ENCODE data around the gene CCDC146. TPM values are rescaled to one million over a fixed set of nuclear protein-coding genes. Genes with fewer than 3 reads are reported as not detected.

The CCDC146 gene
- total RNA-seq, 2 donors from 2014 or later, result 3.6 to 12.7 TPM

DNA sequence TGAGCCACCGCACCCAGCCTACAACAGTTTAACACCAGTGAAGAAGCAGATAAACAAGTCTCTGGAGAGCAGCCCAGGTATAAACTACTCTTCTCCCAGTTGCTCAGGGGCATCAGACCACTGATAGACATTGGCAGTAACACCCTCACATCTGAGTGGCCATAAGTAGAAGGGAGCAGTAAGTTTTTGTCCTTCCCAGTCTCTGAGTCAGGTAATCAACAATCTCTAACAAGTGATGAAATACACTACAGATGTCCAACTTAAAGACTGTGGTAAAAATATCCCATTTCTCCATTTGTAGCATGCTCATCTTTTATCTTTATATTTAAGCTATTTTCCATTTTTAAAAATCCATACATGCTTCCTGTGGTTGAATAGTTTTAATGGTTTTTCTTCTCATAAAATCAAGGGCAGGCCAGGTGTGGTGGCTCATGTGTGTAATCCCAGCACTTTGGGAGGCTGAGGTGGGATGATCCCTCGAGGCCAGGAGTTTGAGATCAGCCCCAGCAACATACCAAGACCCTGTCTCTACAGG lies 215.1 kb downstream of the CCDC146 start:
- TF ChIP-seq, protein P1, sequence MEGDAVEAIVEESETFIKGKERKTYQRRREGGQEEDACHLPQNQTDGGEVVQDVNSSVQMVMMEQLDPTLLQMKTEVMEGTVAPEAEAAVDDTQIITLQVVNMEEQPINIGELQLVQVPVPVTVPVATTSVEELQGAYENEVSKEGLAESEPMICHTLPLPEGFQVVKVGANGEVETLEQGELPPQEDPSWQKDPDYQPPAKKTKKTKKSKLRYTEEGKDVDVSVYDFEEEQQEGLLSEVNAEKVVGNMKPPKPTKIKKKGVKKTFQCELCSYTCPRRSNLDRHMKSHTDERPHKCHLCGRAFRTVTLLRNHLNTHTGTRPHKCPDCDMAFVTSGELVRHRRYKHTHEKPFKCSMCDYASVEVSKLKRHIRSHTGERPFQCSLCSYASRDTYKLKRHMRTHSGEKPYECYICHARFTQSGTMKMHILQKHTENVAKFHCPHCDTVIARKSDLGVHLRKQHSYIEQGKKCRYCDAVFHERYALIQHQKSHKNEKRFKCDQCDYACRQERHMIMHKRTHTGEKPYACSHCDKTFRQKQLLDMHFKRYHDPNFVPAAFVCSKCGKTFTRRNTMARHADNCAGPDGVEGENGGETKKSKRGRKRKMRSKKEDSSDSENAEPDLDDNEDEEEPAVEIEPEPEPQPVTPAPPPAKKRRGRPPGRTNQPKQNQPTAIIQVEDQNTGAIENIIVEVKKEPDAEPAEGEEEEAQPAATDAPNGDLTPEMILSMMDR (IDR thresholded peaks at IDR 0.05), result no peak
- Histone ChIP-seq H3K27ac (peak overlapping the region in 1 of 2 donors; percentile 37), H3K4me3 (no peak overlapping the region), H3K9me3 (no peaks in the 10 kb centered on the region), H3K4me1 (peaks cover 0 to 15% of the 10 kb centered on the region in 2 donors), H3K36me3 (no peaks in the 10 kb centered on the region), H3K27me3 (no peaks in the 10 kb centered on the region)
- no peak for DNase-seq (ENCODE audit: low spot score)

DNA sequence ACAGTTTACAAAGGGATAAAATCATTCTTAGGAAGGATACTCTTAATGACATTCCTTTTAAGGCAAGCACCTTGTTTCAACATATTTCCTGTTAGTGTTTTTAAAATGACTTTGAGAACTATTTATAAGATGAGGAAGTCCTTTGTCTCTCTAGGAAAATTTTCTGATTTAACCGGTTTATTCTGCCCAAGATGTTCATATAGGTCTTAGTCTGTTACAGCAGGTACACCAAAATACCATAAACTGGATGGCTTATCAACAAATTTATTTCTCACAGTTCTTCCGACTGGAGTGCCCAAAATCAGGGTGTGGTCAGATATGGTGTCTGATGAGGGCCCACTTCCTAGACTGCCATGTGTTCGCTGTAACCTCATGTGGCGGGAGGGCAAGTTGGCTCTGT lies 215.8 kb downstream of the CCDC146 start:
- Histone ChIP-seq H3K27me3 (no peaks in the 10 kb centered on the region), H3K9me3 (no peaks in the 10 kb centered on the region), H3K36me3 (no peaks in the 10 kb centered on the region), H3K4me3 (no peak overlapping the region), H3K27ac (peak overlapping the region in 1 of 2 donors; percentile 42), H3K4me1 (peaks cover 0 to 15% of the 10 kb centered on the region in 2 donors)
- no peak for DNase-seq (ENCODE audit: low spot score)
- TF ChIP-seq, protein P1 (IDR thresholded peaks at IDR 0.05), result no peak

DNA sequence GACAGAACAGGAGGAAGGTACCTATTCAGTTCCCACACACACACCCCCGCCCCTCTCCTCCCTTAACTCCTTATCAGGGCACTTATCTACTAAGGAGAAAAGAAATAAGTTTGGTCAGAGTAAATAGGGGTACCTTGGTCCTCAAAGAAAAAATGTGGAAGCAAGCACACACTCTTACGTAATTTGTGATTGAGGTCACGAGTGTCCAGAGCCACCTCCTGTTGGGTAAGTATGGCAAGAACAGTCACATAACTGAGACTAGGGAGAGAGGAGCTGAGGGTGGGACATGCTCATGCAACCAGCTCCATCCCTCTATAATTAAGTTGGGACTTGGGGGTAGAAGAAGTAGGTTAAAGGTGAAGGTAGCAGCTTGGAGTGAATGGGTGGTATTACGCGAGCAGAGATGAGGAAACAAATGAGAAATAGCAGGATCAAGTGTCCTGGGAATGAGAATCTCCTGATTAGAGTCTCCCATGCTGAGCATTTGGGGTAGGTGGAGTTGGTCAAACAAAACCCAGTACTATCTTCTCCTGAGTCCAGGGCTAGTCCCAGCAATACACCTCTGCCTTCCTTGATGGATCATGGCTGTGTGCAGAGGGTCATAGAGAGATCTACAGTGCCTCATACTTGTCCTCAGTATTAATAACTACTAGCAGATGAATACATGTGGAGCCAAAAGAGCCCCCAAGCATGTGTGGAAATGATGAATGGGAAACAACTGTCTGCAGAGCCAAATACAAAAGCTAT lies 216.6 kb downstream of the CCDC146 start:
- Histone ChIP-seq H3K4me1 (peaks cover 0 to 15% of the 10 kb centered on the region in 2 donors), H3K27ac (peak overlapping the region in 1 of 2 donors; percentile 42), H3K27me3 (no peaks in the 10 kb centered on the region), H3K9me3 (no peaks in the 10 kb centered on the region), H3K4me3 (no peak overlapping the region), H3K36me3 (no peaks in the 10 kb centered on the region)
- no peak for DNase-seq (ENCODE audit: low spot score)
- TF ChIP-seq, protein P1 (IDR thresholded peaks at IDR 0.05), result no peak

DNA sequence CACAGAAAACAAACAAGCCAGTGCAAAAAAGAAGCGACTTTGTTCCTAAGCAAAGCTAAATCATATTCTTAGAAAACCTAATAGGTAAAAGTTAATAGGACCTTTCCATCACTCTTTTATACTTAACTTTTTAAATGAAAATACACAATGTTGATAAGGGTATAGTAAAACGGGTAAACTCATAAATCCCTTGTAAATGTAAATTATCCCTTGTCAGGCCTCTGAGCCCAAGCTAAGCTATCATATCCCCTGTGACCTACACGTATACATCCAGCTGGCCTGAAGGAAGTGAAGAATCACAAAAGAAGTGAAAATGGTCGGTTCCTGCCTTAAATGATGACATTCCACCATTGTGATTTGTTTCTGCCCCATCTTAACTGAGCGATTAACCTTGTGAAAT lies 217.3 kb downstream of the CCDC146 start:
- Histone ChIP-seq H3K4me3 (no peak overlapping the region), H3K9me3 (no peaks in the 10 kb centered on the region), H3K4me1 (peaks cover 0 to 15% of the 10 kb centered on the region in 2 donors), H3K27me3 (no peaks in the 10 kb centered on the region), H3K27ac (no peak overlapping the region), H3K36me3 (no peaks in the 10 kb centered on the region)
- no peak for DNase-seq (ENCODE audit: low spot score)
- TF ChIP-seq, protein P1 (IDR thresholded peaks at IDR 0.05), result no peak

Other genes starting within 250 kb of the CCDC146 start
- not detected for gene SPDYE17, start 90.3 kb upstream of the CCDC146 start, total RNA-seq
- gene SPDYE18, start 60.1 kb upstream of the CCDC146 start, total RNA-seq, result not detected
- gene FGL2, start 77.2 kb downstream of the CCDC146 start, total RNA-seq, result 10 to 100 TPM; 13.3 to 18.0 TPM

Data from right atrium auricular region (tissue), 2 donors.